ENCODE measurements around the gene RNF31.

RNF31 gene

GRCh38 chr14:24160850-24161804 lies 13.8 kb downstream of the RNF31 start, which contains the start of gene IRF9:
Gene IRF9, plus strand, starts transcription at chr14:24161265. Its CDS starts 880 bp downstream, at chr14:24162145.
- DNase-seq: peak; percentile 97

GRCh38 chr14:24162093-24162492 lies 14.8 kb downstream of the RNF31 start:
- no peak for DNase-seq

DNA sequence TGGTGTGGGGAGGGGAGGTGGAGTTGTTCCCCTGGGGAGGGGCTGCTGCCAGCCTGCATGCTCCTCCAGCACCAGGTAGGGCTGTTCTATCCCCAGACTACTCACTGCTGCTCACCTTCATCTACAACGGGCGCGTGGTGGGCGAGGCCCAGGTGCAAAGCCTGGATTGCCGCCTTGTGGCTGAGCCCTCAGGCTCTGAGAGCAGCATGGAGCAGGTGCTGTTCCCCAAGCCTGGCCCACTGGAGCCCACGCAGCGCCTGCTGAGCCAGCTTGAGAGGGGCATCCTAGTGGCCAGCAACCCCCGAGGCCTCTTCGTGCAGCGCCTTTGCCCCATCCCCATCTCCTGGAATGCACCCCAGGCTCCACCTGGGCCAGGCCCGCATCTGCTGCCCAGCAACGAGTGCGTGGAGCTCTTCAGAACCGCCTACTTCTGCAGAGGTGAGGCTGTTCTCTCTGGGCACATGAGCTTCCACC lies 17.3 kb downstream of the RNF31 start:
- no peak for DNase-seq

GRCh38 chr14:24165785-24166184 lies 18.5 kb downstream of the RNF31 start:
- no peak for DNase-seq

DNA sequence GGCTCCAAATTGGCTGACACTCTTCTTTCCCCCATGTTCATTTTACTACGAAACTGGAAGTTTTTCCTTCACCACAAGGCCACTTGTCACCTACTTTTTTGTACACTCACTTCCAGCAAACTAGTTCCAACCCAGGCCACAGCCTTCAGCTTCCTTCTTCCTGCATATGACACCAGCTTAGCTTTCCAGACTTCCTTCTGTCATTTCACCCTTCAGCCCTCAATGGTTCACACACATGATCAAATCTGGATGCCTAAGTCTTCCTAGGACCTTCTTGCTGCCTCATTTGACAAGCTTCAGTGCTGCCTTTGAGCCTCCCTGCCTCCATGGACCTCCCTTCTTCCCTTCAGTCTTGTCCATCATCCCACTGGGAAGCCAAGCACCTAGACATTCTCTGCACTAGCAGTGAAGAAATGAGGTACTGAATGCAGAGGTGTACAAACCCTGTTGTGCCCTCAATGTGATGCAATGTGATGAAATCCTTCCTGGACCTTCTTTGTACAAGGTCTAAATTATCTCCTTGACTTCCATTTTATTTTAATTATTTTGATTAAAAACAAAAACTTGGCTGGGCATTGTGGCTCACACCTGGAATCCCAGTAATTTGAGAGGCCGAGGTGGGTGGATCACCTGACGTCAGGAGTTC lies 20.3 kb downstream of the RNF31 start:
- no peak for DNase-seq

DNA sequence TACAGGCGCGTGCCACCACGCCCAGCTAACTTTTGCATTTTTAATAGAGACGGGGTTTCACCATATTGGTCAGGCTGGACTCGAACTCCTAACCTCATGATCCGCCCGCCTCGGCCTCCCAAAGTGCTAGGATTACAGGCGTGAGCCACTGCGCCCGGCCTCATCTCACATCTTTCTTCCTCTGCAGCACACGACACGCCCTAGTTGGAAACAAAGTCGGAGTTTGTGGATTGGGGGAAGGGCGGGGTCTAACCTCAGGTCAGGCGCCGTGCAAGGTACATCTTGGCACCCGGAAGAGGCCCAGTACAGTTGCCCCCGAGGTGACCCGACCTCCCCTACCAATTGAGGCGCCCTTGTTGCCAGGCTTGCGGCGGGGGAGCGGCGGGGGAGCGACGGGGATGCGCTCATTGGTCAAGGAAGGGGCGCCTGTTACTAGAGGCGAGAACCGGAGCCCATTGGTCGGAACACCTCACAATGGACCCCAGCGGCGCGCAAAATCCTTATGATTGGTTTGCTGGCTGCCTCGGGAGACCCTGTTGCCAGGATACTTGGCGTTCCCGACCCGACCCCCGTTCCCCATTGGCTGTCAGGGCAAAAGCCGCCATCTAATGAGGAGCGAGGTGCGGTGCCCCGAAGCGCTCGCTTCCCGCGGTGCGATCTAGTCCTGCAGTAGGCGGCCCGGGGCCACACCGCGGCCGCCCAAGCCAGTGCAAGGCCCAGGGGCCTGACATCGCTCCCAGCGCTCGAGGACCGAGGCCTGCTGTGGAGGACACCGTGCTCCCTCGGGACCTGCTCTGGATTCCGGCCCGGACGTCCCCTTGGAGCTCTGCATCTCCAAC lies 24.3 kb downstream of the RNF31 start, which contains the start of gene REC8:
REC8 (plus strand) TSS at position 659 of the 839 bp plus-strand sequence. CDS start 473 bp downstream, outside the sequence.
- peak; percentile 77 for DNase-seq

- DNase-seq: no peak
Observed at GRCh38 chr14:24172261-24172860, 25.1 kb downstream of the RNF31 start.

GRCh38 chr14:24172871-24173281 lies 25.6 kb downstream of the RNF31 start:
- DNase-seq: no peak

DNA sequence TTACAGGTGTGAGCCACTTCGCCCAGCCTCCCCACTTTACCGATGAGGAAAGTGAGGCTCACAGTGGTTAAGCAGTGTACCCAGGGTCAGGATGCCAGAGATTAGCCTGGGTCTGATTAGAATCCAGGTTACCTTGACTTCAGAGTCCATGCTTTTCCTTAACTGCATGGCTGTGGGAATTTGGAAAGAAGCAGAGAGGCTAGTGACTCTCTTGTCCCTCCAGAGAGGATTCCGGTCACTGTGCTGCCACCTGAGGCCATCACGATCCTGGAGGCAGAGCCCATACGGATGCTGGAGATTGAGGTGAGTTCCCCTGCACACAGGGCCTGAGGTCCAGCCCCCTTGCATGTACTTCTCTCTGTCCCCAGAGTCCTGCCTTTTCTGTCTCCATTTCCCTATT lies 29.3 kb downstream of the RNF31 start:
- DNase-seq: no peak

DNA sequence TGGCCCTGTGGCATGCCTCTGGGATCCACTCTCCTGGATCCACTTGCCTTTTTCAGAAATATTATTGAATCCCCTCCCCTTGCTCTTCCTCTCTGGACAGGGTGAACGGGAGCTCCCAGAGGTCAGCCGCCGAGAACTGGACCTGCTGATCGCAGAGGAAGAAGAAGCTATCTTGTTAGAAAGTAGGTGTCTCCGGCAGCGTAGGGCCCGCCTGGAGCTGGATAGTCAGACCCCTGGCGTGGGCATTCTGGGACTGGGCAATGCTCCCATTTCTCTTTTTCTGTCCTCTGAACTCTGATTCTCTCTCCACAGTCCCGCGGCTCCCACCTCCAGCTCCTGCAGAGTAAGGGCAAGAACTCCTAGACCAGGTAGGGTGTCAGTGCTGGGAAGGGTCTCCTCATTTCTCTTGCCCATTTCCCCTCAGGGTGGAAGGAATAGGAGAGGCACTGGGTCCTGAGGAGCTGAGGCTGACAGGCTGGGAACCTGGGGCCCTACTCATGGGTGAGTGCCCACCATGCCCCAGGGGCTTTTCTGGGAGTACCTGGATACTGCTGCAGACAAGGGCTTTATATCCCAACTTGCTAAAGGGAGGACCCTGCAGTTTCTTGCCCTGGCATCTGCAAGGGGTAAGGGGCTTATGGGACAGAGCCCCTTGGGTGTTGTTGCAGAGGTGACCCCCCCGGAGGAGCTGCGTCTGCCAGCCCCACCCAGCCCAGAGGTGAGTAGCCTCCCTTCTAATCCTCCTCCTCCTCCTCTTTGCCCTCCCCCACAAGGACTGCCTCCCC lies 29.9 kb downstream of the RNF31 start:
- DNase-seq: no peak

GRCh38 chr14:24177891-24178290 lies 30.6 kb downstream of the RNF31 start:
- no peak for DNase-seq

DNA sequence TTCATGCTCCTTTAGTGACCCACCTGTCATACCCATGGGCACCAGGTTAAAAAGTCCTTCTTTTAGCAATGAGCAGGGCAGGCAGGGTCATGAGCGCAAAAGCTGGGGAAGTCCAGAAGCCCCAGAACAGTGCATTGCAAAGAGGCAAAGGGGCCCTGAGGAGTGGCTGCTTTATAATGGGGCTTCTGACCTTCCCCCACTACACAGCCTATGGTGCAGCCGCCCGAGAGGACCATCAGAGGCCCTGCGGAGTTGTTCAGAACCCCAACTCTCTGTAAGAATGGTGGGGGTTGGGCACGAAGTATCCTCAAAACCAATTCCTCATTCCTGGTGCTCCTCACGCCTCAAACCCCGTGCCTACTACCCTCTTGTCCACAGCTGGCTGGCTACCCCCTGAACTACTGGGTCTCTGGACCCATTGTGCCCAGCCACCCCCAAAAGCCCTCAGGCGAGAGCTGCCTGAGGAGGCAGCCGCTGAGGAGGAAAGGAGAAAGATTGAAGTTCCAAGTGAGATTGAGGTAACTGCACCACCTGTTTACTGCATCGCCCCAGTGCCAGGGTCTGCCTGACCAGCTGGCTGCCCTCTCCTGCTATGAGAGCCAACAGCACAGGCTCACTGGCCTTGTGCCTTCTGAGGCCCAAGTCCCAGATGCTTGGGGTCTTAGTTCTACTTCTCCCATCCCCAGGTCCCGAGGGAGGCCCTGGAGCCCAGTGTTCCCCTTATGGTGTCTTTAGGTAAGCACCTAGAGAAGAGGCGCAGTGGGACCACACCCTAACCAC lies 31.3 kb downstream of the RNF31 start:
- no peak for DNase-seq

GRCh38 chr14:24179294-24179960 lies 32.1 kb downstream of the RNF31 start:
- DNase-seq: no peak

GRCh38 chr14:24179961-24180796 lies 32.9 kb downstream of the RNF31 start:
- DNase-seq: no peak

DNA sequence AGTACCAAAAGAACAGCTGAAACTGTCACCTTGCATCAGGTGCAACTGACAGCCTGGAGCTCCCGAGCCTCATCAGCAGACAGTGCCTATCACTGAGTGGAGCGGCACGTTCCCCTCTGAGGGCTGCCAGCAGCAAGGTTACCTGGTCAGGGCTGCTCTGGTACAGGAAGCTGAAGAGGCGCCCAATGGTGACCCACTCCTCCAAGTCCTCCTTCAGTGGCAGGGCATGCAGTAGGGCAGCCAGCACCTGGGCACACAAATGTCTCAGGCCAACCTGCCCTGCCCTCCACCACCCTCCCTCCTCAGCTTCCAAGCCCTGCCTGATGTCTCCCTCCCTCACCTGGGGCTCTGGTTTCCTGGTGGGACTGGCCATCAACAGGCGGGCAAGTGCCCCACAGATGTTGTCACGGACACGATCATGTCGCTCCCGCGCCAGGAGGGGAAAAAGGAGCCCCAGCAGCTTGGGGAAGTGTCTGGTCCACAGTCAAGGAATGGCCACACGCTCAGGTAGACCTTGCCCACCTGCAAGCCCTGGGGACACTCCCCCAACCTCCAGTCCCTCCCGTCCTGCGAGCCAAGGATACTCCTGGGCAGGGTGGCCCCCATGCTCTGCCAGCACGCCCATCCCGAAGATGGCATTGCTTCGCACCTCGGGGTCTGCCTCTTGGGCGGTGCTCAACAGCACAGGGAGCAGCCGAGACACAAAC lies 34.2 kb downstream of the RNF31 start:
- DNase-seq: no peak

- DNase-seq: no peak
Observed at GRCh38 chr14:24182110-24182882, 35.0 kb downstream of the RNF31 start.

DNA sequence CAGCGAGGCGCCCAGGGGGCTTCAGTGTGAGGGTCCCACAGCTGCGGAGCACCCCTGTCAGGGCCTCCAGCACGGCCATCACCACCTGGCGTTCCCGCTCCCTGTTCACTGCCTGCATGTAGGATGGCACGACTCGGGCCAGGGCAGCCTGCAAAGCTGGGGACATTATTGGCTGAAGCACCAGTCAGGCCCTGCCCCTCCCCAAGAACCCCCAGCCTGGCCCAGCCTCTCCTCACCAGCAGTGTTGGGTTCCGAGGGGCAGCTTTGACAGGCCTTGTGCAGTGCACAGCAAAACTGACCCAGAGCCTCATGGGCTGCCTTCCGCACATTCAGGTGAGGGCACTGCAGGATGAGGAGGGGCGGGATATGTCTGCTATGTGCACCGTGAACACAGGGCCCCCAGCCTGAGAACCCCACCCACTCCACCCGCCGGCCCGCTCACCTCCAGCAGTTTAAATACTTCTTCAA lies 35.8 kb downstream of the RNF31 start:
- no peak for DNase-seq

All from effector CD8-positive, alpha-beta T cell (primary cell).